Myocyte (in vitro differentiated cells): ENCODE results near the gene OPCML. TPM values are rescaled to one million over a fixed set of nuclear protein-coding genes. Genes with fewer than 3 reads are reported as not detected.

Experiments used
- DNase-seq: peaks from one replicate; pipeline ENCODE4 v3.0.0-alpha.2; 2012; ENCODE audit warnings: low read depth
- total RNA-seq: library from RNA; depleted of rRNA; stranded (reverse); fragments of >200 nt; gene quantifications from 2 replicates; pipeline ENCODE4 v1.2.3, GENCODE V29; 2014

OPCML gene
- total RNA-seq, 1 donor from 2014 or later, result not detected

DNA sequence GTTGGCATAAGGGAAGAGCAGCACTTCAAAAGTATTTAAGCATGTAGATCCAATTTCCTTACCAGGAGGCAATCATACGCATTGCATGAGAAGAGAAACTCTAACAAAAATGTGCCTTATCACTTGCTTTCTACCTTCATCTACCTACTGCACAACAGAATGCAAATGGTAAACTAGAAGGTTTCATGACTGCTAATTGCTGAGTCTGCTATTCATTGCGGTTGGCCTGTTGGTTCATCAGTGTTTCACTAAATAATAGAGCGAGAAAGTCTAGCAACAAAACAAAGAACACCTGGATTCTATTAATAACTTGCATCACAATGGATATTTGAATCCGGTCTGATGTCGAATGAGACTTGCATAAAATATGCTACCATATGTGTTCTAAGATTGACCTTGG, 229.0 kb downstream of the OPCML start:
- no peak for DNase-seq

DNA sequence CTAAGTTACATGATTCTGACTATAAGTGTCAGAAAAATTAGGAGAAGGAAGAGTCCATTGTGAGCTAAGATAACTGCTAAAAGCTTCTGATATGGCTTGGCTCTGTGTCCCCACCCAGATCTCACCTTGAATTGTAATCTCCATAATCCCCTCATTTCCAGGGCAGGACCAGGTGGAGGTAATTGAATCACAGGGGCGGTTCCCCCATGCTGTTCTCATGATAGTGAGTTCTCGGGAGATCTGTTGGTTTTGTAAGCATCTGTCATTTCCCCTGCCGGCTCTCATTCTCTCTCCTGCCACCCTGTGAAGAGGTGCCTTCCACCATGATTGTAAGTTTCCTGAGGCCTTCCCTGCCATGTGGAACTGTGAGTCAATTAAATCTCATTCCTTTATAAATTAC, 230.2 kb downstream of the OPCML start:
- no peak for DNase-seq

DNA sequence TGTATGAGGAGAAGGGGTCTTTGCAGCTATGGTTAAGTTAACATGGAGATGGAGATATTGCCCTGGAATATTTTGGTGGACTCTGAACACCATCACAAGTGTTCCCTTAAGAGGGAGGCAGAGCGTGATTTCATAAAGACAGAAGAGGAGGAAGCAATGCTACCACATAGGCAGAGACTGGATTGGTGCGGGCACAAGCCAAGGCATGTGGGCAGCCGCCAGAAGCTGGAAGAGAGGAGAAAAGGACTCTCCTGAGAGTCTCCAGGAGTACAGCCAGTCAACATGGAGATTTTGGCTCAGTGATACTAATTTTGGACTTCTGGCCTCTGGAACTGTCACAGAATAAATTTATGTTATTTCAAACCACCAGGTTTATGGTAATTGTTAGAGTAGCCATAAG, 231.6 kb downstream of the OPCML start:
- no peak for DNase-seq

DNA sequence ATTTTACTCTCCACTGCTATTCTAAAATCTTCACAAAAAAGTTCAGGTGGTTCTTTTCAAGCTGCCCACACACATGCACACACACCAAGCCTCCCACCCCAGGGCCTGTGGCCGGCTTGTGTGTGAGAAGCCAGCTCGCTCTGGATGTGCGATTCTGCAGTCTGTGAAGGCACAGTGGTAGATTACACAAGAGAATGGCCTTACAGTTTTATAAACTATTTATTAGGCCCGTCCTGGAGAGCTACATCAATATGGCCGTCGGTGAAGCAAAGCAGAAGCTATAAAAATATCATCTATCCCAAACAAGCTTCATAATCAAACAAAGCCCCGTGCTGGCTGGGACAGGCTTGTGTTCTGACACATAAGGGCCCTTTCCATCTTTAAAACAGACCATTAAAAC, 240.5 kb downstream of the OPCML start:
- no peak for DNase-seq

DNA sequence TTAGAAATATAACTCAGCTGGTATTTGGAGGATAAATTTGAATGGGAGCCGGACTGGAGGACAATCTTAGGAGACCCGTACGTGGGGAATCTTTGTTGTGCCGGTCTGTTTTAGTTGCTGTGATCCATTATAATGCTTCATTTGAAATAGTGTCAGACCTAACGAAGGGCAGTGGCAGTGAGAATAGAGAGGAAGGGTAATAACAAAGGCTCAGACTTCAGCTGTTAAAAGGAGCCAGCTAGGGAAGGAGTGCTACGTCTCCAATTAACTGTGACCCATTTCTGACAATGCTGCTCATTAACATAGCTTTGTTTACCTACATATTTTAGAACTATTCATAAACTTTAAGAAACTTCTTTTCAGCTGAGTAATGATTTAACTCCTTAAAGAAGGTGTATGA, 246.9 kb downstream of the OPCML start:
- no peak for DNase-seq

DNA sequence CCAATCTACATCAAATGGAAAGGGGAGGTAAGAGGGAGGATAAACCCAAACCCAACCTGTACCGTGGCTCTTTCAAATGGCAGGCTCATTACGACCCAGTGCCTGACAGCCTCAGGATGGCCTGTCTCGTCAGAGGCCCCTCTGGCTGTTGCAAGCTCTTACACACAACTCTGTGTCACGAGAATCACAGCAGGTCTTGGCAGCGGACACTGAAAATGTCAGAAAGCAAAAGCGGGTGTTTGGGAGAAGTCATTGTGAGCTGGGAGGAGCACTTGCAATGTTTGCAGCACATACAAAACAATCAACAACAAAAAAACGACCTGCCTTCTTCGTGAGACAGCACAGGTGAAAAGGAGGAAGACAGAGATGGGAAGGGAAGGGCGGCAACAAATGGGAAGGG, 248.1 kb downstream of the OPCML start:
- DNase-seq, result no peak

DNA sequence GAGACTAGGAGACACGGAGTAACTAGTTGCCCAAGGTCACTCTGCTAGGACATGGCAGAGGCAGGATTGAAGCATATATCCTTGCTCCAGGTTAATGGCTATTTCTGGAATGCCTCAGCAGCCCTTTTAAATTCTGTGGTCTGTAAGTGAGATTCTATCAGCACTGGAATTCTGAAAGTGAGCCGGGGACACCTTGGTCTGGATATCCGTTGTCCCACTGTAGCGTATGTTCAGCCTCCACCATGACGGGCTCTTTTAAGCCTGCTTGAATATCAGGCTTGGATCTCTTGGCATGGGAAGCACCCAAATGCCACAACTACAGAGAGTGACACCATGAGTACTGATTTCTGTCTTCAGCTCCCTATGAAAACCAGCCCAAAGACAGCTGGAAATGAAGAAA, 254.4 kb downstream of the OPCML start:
- DNase-seq, result no peak

DNA sequence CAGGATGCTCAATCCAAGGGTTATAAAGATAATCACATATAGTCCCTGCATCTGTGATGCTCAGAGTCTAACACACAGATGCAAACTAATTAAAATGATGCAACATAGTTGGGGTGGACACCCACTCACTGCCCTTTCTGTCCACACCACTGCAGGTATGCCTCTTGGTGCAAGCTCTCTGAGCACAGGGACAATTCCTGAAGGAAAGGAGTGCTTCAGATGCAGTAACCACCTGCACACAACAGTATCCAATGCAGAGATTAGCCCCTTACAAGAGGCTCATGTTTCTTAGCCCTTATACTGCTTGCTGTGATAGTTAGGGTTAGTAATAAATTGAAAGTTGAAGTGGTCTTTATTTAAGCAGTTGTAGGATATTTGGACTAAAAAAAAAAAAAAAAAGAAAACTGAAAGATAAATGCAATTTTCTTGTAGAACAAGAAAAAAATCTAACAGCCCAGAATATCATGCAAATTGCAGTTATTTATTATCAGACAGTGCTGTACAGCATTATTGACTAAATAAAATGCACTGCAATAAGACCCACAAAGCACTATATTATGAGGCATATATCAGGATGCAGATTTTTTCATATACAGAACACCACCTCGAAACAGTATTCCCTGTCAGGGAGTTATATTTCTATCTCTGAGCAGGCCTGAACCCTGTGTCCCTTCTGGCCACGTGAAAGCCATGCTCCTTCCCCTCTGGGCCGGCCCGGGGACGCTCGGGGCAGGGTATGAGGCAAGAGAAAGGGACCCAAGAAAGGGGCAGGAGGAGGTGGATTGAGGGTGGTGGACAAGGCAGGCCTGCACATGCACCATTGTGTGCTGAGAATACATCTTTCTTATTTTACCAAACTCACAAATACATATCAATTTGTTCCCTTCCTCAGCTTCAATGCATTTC, 260.2 kb downstream of the OPCML start:
- no peak for DNase-seq

DNA sequence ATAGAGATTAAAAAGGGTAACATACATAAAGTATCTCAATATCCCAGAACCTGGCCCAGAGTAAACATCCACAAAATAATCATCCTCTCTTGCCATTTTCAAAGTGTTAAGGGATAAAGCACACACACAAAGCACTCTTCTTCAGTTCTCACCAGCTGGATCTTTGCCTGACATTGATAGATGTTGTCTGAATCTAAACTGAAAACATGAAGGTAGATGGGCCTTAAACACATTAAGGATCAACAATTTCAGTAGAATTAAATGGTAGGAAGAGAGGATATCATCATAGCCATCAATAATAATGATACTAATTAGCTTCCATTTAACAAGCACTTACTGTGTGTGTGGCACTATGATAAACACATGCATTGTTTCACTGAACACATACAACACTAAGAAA, 261.1 kb downstream of the OPCML start:
- DNase-seq, result no peak

DNA sequence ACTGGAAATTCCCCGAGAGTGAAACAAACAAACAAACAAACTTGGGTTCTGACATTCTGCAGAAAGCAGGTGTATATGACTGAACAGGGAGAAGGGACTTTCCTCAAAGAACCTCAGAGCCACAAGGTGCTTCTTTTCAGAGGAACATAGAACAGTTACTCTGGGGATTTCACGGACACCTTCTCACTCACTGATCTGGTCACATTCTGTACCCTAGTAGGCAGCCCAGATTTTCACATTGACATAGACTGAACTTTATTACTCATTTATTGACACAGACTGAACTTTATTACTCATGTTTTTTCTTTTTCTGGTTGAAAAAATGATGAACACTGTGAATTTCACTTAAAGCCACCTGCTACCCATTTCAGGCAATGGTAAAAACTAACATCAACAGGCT, 263.0 kb downstream of the OPCML start:
- DNase-seq, result no peak

DNA sequence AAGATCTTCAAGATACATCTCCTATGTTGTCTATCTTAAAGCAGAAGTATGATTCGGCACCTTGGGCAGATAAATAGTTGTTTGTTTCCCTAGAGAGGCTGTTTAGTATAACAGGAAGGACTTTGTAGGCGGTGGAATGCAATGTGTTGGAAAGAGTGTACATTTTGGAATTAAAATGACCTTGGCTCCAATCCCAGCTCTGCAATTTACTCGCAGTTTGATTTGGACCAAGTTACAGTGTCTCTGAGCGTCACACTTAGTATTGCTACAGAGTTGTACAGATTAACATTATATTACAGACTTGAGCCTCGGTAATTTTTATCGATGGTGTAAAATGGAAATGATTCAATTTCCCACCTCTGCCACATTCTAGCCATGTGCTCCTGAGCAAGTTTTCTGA, 265.3 kb downstream of the OPCML start:
- DNase-seq, result no peak

DNA sequence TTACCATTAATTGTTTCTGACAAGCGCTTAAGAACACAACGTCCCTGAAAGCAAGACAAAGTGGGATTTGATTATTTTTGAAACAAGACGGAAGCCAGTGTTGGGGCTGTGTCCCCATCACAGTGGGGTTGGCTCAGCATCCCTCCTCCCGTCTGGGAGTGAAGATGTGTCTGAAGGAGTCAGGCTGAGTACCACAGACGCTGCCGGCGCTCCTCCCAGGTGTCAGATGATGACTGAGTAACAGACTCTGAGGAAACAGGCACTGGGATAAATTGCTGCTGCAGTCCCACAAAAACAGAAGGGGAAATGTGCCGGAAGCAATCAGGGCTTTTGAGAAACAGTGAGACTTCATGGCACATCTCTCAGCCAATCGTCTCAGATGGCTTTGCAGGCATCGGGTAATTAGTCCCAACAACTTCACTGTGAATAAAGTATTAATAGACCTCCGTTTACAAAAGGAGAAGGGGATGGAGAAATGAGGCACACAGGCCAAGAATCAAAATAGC, 266.7 kb downstream of the OPCML start:
- no peak for DNase-seq

DNA sequence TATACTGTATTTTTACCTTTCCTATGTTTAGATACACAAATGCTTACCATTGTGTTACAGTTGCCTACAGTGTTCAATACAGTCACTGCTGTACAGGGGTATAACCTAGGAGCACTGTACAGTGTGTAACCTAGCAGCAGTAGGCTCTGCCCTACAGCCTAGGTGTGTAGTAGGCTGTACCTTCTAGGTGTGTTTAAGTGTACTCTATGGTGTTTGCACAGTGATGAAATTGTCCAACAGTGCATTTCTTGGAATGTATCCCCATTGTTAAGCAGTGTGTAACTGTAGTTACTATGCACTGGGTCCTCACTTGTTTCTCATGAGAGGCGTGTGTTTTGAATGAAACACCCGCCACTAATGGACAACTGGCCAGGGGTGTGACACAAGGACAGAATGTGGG, 269.0 kb downstream of the OPCML start:
- no peak for DNase-seq

DNA sequence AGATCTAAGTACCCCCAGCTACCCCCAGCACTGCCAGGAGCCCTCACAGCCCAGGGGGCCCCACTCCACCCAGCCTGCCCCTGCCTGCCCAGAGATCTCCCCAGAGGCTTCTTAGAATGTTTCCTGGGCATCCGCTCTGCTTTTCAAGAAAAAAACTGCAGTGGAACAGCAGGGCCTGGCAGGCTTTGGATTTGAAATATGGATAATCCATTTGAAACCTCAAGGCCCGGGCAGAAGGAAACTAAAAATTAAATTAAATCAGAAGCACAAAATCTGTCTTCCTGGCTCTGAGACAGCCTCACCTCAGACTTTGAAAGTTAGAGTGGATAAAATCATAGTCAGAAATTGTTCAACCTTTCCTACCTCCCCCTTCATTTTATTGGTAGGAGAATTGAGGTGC, 273.6 kb downstream of the OPCML start:
- no peak for DNase-seq

DNA sequence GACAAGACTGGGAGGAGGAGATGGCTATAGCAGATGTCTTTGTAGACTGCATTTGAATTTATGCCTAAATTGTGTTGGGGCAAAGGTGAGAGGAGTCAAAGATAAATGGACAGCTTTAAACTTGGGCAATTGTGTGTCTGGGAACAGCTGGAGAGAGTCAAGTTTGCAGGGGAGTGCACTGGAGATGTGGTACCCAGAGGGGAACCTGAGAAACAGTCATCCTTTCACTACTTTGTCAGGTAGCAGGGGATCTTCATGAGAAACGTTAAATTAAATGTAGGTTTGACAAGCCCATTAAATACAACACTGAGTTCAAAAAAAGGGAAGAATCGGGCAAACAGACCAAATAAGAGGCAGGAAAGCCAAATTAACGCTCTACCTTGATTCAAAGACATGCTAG, 277.7 kb downstream of the OPCML start:
- DNase-seq, result no peak

DNA sequence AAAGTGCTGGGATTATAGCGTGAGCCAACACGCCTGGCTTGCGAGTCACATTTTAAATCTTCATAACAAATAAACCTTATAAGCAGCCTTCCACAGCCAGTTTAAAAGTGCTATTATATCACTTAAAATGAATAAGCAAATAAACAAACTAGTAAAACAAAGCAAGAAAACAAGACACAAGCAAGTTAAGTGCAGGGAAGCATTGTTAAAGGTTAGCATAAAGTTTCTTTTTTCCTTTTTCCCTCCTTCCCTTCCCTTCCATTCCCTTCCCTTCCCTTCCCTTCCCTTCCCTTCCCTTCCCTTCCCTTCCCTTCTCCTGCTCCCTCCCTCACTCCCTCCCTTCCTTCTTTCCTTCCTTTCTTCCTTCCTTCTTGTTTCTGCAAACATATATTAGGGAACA, 278.7 kb downstream of the OPCML start:
- no peak for DNase-seq

DNA sequence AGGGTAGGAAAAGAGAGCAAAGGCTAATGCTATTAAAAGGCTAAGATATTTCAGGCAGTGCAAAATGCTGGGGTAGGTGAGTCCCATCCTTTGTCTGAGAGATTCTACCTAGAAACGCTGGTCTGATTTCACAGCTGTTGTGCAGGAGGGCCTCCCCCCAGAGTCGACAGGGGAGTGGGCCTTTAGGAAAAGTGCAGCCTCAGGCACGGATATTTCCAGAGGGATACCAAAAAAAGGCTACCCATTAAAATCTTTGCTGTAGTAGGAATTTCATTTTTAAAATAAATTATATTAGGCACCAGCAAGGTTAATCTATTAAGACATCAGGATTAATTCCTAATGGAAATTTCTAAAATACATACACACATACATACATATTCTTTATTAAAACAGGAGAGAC, 280.5 kb downstream of the OPCML start:
- no peak for DNase-seq

DNA sequence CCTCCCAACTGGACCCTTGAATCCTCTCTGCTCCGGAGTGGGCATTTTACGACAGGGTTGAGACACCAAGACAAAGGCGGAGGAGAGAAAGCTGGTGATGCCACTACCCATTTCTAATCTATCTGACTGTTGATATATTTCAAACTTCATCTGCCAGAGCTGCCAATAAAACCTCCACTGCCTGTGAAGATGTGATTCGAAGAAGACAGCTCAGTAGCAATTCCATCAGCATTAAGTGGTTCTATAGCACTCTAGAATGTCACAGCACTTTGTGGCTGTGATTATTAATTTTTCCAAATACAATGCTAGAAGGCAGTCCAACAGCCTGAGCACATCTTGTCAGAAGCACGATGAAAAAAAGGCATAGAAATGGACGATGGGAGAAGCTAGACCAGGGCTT, 282.8 kb downstream of the OPCML start:
- no peak for DNase-seq

DNA sequence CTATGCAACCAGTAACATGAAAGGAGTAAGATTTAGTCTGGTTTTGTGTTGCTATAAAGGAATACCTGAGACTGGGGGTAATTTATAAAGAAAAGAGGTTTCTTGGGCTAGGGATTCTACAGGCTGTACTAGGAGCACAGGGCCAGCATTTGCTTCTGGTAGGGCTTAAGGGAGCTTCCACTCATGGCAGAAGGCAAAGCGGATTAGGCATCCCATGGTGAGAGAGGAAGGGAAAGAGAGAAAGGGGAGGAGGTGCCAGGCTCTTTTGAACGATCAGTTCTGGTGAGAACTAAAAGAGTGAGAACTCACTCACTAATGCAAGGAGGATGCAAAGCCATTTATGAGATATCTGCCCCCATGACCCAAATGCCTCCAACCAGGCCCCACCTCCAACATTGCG, 283.2 kb downstream of the OPCML start:
- DNase-seq, result no peak

DNA sequence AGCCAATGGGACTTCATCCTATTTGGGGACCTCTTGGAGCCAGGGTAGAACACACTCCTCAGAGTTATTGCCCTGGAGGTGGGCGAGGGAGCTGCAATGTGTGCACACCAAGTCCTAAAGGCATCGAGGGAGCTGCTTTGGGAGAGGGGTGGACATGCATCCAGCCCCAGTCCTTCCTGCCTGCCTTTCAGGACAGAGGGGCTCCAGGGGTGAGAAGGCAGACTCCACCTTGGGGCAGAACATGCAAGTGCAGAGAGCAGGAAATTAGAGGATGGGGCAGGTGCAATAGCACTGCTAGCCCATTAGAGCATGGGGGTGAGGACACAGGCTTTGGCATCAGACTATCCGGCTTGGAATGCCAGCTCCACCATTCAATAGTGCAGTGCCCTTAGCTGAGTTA, 288.5 kb downstream of the OPCML start:
- DNase-seq, result no peak

DNA sequence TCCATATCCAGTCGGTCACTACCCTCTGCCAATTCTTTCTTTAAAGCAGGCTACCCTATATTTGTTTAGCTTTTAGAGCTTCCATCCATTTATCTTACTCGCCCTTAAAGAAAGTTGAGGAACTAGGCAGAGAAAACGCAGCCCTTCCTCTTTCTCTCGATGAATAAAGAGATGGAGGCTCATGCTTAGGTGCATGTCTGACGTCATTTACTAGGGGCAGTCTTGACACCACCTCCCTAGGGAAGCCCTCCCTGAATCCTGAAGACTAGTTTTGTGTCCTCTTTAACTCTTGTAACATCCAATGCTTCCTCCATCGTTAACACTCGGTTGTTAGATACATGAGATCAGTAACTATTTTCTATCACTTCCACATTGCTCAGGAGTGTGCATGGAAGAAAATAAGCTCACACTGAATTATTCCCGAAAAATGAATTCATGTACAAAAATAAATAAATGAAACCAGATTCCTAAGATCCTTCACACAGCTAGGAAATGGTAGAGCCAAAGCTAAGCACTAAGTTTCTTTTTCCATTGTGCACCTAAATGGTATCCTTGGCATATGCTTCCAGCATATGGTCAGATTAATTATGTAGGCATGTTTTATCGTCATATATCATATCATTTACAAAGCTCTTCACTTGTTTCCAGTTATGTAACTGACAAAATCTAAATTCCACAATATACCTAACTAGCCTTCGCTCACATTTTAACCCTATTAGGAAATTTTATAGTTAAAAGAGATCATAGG, 291.2 kb downstream of the OPCML start:
- DNase-seq, result no peak

DNA sequence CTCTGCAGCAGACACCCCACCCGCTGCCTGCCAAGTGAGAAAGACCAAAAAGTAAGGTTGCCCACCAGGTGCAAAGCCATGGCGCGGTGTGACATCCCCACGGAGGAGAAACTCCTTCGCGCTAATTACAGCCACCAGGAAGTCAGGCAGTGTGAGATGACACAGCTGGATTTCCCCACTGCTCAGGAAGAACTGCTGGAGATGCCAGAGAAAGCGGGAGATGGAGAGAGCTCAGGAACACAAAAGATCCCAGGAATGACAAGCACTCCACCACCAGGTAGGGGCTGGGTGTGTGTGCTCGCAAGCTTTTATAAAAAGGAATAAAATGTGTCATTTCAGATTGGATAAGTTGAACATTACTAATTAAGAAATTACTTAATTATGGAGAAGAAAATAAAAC, 292.7 kb downstream of the OPCML start:
- DNase-seq, result no peak

DNA sequence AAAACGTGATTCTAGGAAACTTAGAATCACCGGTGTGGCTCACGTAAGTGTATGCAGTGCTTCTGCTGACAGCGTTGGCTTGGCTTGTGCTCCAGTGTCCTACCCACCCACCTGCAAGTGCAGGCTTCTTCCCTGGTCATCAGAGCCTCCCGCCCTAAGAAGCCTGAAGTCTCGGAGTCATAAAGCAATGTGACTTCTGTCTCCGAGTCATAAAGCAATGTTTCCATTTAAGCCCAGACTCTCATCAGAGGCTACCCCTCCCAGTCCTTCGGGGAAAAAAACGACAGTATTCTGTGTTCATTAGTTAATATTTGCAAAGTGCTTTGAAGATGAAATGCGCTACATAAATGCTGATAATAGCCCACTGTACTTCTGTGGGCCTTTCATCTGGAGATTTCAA, 293.8 kb downstream of the OPCML start:
- no peak for DNase-seq
